Measurements from ENCODE around the gene IGF2R. TPM values are rescaled to one million over a fixed set of nuclear protein-coding genes. Genes with fewer than 3 reads are reported as not detected.
"Not testable (repeated sequence)": the region's sequence is repeated elsewhere in the genome, so short reads cannot be mapped to it uniquely, and the experiment has no call there.

Gene IGF2R
- total RNA-seq, 2 experiments from 2014 or later = 19.3 to 37.6 TPM

DNA sequence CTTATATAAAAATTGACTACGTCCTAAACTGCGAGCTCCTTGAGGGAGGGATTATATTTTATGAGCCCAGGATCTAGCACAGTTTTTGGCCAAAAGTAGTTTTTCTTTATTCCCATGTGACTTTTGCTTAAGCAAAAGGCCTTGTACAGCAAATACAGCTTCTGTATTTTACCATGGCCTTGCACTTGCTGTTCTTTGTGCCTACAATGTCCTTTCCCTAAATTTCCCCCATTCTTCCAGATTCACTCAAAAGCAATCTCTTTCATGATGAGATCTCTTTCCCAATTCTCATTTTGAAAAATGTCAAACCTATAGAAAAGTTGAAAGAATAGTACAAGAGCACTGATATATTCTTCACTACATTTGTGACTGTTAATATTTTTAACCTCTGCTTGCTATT lies 4.8 kb upstream of the IGF2R start:
- H3K36me3 ChIP-seq (ENCODE audit: insufficient read depth, low read length) = no peaks in the 10 kb centered on the region
- H4K20me1 ChIP-seq (ENCODE audit: insufficient read depth, low read length) = no peaks in the 10 kb centered on the region
- peaks cover 7% of the 10 kb centered on the region for H3K4me1 ChIP-seq (ENCODE audit: insufficient read depth, low read length, poor library complexity, severe bottlenecking)
- no peaks in the 10 kb centered on the region for H3K9me2 ChIP-seq (ENCODE audit: insufficient read depth, low read length)
- no TSS peak for BruUV-seq (replicated peaks)
- ChIA-PET POLR2A (interaction anchor here (1.2 kb wide), 1 partner anchor 26 kb away, joined by 3 read pairs; no protein-coding TSS in a partner anchor), CTCF (ENCODE audit: unreplicated experiment) (no interaction called here)
- H2AFZ ChIP-seq (ENCODE audit: low read length) = no peak overlapping the region
- no peaks in the 10 kb centered on the region for H3K9me3 ChIP-seq (ENCODE audit: low read length)
- no peak overlapping the region for H3K27ac ChIP-seq (ENCODE audit: low read depth, low read length, poor library complexity, severe bottlenecking)
- H3K4me2 ChIP-seq (ENCODE audit: low read length) = no peak overlapping the region
- H3K4me3 ChIP-seq (ENCODE audit: low read depth, low read length, poor library complexity, severe bottlenecking) = no peak overlapping the region
- TF ChIP-seq CTCF (conservative IDR thresholded peaks at IDR 0.05; ENCODE audit: low read length) (no peak), EZH2phosphoT487 (IDR thresholded peaks at IDR 0.05; ENCODE audit: borderline replicate concordance, low read depth, low read length) (no peak)
- intact Hi-C loops (cut with micrococcal nuclease; ENCODE audit: unreplicated experiment) = loop anchor here (10.0 kb wide), 1 partner anchor 169 kb away; the partner anchor contains the start of gene MRPL18
- H3K79me2 ChIP-seq (ENCODE audit: insufficient read depth, low read depth, low read length) = no peaks in the 10 kb centered on the region
- no peak for DNase-seq (ENCODE audit: low spot score)

DNA sequence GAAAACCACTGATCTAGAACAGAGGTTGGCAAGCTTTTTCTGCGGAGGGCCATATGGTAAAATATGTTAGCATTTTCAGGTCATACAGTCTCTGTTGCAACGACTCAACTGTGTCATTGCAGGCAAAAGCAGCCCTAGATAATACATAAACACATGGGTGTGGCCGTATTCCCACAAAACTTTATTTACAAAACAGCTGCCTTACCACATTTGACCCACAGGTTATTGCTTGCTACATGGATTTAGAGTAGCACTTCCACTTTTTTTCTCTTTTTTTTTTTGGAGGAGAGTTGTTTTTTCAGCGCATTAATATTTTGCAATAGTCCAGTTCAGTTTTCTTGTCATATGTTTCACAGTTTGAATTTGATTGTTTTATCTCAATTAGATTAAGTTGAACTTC lies 2.5 kb upstream of the IGF2R start:
- DNase-seq (ENCODE audit: low spot score) = no peak
- no TSS peak for BruUV-seq (replicated peaks)
- Histone ChIP-seq H3K4me3 (ENCODE audit: low read depth, low read length, poor library complexity, severe bottlenecking) (no peak overlapping the region), H3K27ac (ENCODE audit: low read depth, low read length, poor library complexity, severe bottlenecking) (no peak overlapping the region), H4K20me1 (ENCODE audit: insufficient read depth, low read length) (peaks cover 10% of the 10 kb centered on the region; the same call in 1 of the 2 replicates), H2AFZ (ENCODE audit: low read length) (no peak overlapping the region), H3K36me3 (ENCODE audit: insufficient read depth, low read length) (no peaks in the 10 kb centered on the region), H3K79me2 (ENCODE audit: insufficient read depth, low read depth, low read length) (peaks cover 17% of the 10 kb centered on the region; the same call in 1 of the 2 replicates), H3K9me3 (ENCODE audit: low read length) (no peaks in the 10 kb centered on the region), H3K9me2 (ENCODE audit: insufficient read depth, low read length) (no peaks in the 10 kb centered on the region), H3K4me1 (ENCODE audit: insufficient read depth, low read length, poor library complexity, severe bottlenecking) (peaks cover 17% of the 10 kb centered on the region), H3K4me2 (ENCODE audit: low read length) (no peak overlapping the region)
- ChIA-PET POLR2A (interaction anchor here (0.5 to 0.7 kb wide), 3 partner anchors 63 to 482 kb away, joined by 3 read pairs; no protein-coding TSS in a partner anchor), CTCF (ENCODE audit: unreplicated experiment) (no interaction called here)
- intact Hi-C loops (cut with micrococcal nuclease; ENCODE audit: unreplicated experiment) = loop anchor here (5.0 to 10.0 kb wide), 2 partner anchors 172 to 274 kb away; partner anchors contain the start of genes MRPL18 and SOD2
- no peak for TF ChIP-seq EZH2phosphoT487 (IDR thresholded peaks at IDR 0.05; ENCODE audit: borderline replicate concordance, low read depth, low read length)
- TF ChIP-seq CTCF (conservative IDR thresholded peaks at IDR 0.05; ENCODE audit: low read length) = no peak

- intact Hi-C loops (cut with micrococcal nuclease; ENCODE audit: unreplicated experiment) = loop anchor here (5.0 to 10.0 kb wide), 2 partner anchors 172 to 275 kb away; partner anchors contain the start of genes MRPL18 and SOD2
- no peak overlapping the region for H2AFZ ChIP-seq (ENCODE audit: low read length)
Measured at GRCh38 chr6:159966981-159967380, 1.9 kb upstream of the IGF2R start.

GRCh38 chr6:159967621-159968020 lies 1.3 kb upstream of the IGF2R start:
- ChIA-PET POLR2A (interaction anchor here (0.8 to 1.8 kb wide), 11 partner anchors 9 to 241 kb away, joined by 3 to 10 read pairs (median 5); partner anchors contain the start of genes MRPL18 and WTAP), CTCF (ENCODE audit: unreplicated experiment) (interaction anchor here (0.8 to 0.9 kb wide), 2 partner anchors 13 to 14 kb away, joined by 3 read pairs; no protein-coding TSS in a partner anchor)
- peak overlapping the region; percentile 92 for H3K4me3 ChIP-seq (ENCODE audit: low read depth, low read length, poor library complexity, severe bottlenecking)
- H3K36me3 ChIP-seq (ENCODE audit: insufficient read depth, low read length); DNase-seq (ENCODE audit: low spot score); H3K27ac ChIP-seq (ENCODE audit: low read depth, low read length, poor library complexity, severe bottlenecking); H3K9me2 ChIP-seq (ENCODE audit: insufficient read depth, low read length); BruUV-seq (replicated peaks); H3K9me3 ChIP-seq (ENCODE audit: low read length): not testable (repeated sequence)
- peak overlapping the region; percentile 85; the same call in 1 of the 2 replicates for H3K4me2 ChIP-seq (ENCODE audit: low read length)
- intact Hi-C loops (cut with micrococcal nuclease; ENCODE audit: unreplicated experiment) = loop anchor here (5.0 to 10.0 kb wide), 2 partner anchors 173 to 275 kb away; partner anchors contain the start of genes MRPL18 and SOD2
- H3K4me1 ChIP-seq (ENCODE audit: insufficient read depth, low read length, poor library complexity, severe bottlenecking) = peaks cover 17% of the 10 kb centered on the region
- H4K20me1 ChIP-seq (ENCODE audit: insufficient read depth, low read length) = peaks cover 11% of the 10 kb centered on the region; the same call in 1 of the 2 replicates
- H3K79me2 ChIP-seq (ENCODE audit: insufficient read depth, low read depth, low read length) = peaks cover 30% of the 10 kb centered on the region; the same call in 1 of the 2 replicates
- H2AFZ ChIP-seq (ENCODE audit: low read length) = peak overlapping the region; percentile 89; the same call in 1 of the 2 replicates

More at GRCh38 chr6:159966981-159967380, 1.9 kb upstream of the IGF2R start:
- Histone ChIP-seq H3K36me3 (ENCODE audit: insufficient read depth, low read length) (no peaks in the 10 kb centered on the region), H3K79me2 (ENCODE audit: insufficient read depth, low read depth, low read length) (peaks cover 23% of the 10 kb centered on the region; the same call in 1 of the 2 replicates), H4K20me1 (ENCODE audit: insufficient read depth, low read length) (peaks cover 11% of the 10 kb centered on the region; the same call in 1 of the 2 replicates), H3K4me1 (ENCODE audit: insufficient read depth, low read length, poor library complexity, severe bottlenecking) (peaks cover 17% of the 10 kb centered on the region), H3K4me2 (ENCODE audit: low read length) (no peak overlapping the region), H3K27ac (ENCODE audit: low read depth, low read length, poor library complexity, severe bottlenecking) (no peak overlapping the region), H3K9me2 (ENCODE audit: insufficient read depth, low read length) (no peaks in the 10 kb centered on the region), H3K4me3 (ENCODE audit: low read depth, low read length, poor library complexity, severe bottlenecking) (no peak overlapping the region), H3K9me3 (ENCODE audit: low read length) (no peaks in the 10 kb centered on the region)
- CTCF ChIA-PET (ENCODE audit: unreplicated experiment) = no interaction called here
- POLR2A ChIA-PET = interaction anchor here (0.5 to 1.8 kb wide), 5 partner anchors 9 to 278 kb away, joined by 3 to 10 read pairs (median 5); no protein-coding TSS in a partner anchor
- no peak for TF ChIP-seq EZH2phosphoT487 (IDR thresholded peaks at IDR 0.05; ENCODE audit: borderline replicate concordance, low read depth, low read length)
- no peak for DNase-seq (ENCODE audit: low spot score)
- no TSS peak for BruUV-seq (replicated peaks)
